GM19372 (cell line): Measurements from ENCODE around the gene IDE.
"Not testable (repeated sequence)": the region's sequence is repeated elsewhere in the genome, so short reads cannot be mapped to it uniquely, and the experiment has no call there.

Experiments used
- ATAC-seq: cut with Tn5 transposase; IDR thresholded peaks from one replicate; pipeline ENCODE4 v1.9.1; 2021; ENCODE audit warnings: mild to moderate bottlenecking, low read depth, moderate library complexity; ENCODE audit not compliant: unreplicated experiment

Gene IDE

DNA sequence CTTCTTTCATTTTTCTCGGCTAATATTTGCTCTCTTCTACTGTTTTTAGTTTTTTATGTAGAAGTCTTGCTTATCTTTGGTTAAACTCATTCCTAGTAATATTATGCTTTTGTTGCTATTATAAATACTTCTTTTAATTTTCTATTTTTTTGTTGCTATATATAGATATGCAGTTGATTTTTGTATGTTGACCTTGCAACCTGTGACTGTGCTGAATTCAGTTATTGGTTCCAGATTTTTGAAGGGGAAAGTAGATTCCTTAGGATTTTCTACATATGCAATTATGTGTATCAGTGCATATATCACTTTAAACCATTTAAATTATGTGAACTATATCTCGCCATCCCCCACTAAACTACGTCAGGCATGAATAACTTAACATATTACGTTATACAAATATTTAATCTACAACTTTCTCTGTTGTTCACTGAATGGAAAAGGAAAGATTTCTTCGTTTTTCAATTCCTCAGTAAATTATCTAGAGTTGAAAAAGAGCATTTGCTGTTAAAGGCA is 71.5 kb downstream of the IDE start:
- no peak for ATAC-seq

DNA sequence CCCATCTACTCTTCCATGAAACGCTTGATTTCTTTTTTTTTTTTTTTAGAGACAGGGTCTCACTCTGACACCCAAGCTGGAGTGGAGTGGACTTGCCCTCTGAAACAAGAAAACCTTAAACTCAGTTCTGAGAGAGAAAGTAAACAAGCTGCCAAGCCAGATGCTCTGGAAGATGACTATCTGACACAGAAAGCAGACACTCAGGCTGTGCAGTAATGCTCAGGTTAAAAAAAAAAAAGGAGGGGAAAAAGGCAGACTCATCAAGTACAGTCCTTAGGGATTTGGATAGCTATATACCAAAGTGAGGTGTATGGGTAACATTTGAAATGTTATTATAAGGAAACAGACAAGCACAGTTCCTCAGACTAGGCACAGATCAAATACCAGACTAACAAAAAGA is 80.5 kb downstream of the IDE start:
- no peak for ATAC-seq

DNA sequence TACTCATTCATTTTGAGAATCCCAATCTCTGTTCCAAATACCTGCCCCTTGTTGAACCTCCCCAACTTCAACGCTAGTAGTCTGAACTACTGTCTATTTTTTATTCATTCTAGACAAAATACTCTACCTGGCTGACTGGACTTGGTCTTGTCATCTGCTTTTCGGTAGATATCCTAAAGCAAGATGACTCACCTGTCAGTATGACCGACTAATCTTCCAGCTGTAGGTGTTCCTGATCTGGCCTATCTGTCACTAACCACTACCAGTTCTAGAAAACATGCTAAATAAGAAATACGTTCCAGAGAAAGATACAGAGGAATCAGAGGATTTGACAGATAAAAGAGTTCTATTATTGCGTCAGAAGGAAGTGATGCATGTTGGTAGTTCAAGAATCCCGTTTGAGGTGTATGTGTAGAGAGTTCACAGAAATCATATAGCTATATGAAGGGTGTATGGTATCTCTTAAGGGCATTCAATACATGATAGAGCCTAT is 81.1 kb downstream of the IDE start:
- ATAC-seq: no peak

DNA sequence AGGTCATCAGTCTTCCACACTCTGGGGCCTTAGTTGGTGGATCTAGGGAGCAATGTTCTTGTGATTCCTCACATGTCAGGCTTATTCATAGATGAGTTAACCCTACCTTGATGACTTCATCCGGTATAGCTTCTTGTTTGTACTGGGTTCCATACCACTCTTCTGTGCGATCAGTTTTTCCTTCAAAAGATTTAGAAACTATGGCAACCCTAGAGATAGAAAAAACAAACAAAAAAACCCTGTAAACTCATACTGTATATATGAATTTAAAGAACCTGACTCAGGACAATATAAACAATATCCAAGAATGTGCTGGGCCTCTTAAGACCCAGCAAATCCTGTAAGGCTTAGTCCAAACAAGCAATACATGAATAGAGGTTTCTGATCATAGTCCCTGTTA is 83.5 kb downstream of the IDE start:
- no peak for ATAC-seq

DNA sequence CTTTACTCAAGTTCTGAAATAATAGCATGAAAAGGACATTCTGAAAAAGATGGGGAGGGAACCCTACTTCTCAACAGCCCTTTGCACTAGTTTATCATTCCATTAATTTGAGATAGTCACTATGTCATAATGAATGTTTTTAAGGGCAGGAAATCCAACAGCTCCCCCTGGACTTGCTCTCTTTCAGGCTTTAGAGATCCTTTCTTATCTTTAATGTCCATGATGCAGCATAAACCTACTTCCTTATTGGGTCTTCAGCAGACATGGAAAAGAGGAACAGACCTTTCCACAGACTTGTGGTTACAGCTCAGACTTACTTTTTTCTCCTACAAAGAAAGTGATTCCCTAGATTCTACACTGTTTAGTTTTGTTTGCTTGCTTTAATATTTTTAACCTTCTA is 87.3 kb downstream of the IDE start:
- no peak for ATAC-seq

DNA sequence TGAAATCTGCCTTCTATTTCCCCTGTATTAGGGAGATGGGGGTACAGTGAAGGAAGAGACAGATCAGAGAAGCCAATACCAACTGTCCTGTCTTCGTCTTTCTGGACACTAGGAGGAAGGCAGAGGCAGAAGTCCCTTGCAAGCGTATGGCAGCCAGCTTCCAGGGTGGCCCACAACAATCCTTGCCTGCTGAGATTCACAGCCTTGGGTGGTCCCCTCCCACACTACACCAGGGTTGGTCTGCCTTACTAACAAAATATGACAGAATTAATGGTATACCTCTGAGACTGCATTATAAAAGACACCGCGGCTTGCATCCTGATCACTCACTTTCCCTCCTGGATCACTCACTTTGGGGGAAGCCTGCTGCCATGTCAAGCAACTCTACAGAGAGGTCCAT is 90.4 kb downstream of the IDE start:
- no peak for ATAC-seq

DNA sequence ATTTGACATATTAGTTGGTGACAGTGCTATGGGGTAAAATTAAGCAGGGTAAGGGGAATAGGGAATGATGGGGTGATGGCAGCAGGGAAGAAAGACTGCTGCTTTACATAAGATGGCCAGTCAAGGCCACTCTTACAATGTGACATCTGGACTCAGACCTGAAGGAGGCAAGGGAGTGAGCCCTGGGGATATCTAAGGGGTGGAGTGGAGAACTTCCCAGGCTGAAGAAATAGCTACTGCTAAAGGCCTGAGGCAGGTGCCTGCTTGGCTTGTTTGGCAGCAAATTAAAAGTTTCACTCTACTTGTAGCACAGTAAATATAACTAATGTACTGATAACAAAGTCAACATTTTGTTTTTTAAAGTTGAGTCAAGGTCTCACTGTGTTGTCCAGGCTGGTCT is 93.5 kb downstream of the IDE start:
- no peak for ATAC-seq

DNA sequence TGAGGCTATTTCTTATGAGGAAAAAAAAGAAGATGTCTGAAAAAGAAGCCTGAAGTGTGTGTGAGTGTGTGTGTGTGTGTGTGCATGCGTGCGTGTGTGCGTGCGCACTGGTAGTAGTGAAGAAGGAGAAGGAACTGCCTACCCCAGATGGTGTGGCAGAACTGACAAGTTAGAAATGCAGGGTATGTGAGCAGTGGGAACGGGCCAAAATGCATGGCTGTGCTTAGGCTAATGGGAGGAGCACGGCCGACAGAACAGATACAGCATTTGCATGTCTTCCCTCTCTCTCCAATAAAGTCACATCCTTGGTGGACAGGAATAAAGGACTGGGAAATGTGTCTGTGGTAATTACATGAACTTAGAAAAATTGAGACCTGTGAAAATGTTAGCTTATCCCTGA is 94.3 kb downstream of the IDE start:
- no peak for ATAC-seq

DNA sequence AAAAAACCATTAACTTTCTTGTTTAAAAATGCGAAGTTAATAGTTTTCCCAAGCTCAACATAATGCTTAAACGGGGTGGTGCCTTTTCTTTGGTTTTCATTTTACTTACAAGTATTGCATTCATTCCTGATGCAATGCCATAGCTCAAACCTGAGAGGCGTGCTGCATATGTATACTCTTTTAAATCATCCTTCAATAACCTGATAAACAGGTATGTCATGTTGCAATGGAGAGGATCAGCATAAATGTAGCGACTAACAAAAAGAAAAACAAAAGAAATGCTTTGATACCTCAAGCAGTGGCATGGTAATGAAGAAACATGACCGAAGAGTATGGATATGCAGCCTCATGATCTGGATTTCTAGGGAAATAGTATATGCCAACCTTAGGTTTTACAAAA is 95.4 kb downstream of the IDE start:
- ATAC-seq: no peak

DNA sequence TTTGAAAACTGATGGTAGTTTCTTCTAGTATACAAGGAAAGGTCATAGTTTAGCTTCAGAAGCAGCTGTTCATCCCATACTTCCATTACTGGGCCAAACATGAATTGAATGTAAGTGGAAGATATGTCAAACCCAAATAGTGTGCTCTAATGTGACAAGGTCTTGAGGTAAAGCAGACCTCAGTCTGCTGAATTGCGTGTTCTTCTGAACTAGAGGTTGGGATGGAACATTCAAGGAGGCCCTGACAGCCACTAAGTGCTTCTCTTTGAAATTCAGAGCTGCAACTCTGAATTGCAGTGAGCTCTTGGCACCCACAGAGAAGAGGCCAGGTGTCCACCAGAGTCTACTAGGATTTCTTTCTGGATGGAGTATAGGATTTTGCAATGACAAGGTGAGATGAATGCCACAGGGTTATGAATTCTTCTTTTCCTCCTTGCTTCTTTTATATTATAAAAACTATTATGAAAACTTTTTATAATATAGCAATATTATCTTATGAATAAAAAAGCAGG is 98.5 kb downstream of the IDE start:
- no peak for ATAC-seq

DNA sequence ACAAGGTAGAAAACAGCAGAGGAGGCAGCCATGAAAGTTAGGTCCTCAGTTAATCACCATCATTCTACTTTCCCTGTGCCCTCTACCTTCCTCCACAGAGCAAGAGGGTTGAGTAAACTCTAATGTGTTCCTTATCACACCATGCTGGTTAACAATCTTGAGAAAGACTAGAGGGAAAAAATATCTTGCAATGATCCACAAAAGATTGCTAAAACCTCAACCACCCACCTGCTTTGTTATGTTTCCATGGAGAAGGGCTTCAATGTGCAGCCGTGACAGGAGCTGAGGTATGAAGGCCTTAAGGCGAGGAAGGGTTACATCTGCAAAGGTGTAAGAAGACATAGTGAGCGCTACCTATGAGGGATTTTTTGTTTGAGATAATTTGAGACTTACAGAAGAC is 103.9 kb downstream of the IDE start:
- no peak for ATAC-seq

DNA sequence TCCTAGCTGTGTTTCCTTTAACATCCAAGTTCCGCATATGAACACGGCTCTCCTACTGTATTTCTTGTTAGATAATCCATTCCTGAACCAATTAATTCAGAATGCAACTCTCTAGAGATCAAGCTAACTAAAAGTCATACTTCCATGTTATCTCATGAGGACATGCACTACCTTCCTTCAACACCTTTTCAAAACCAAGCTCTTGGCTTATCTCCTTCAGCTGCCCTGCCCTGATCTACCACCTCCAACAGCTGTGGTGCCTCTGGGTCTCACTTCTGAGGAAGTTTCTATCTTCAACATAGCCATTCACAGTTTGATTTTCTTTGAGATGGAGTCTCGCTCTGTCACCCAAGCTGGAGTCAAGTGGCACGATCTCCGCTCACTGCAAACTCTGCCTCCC is 109.5 kb downstream of the IDE start:
- no peak for ATAC-seq

DNA sequence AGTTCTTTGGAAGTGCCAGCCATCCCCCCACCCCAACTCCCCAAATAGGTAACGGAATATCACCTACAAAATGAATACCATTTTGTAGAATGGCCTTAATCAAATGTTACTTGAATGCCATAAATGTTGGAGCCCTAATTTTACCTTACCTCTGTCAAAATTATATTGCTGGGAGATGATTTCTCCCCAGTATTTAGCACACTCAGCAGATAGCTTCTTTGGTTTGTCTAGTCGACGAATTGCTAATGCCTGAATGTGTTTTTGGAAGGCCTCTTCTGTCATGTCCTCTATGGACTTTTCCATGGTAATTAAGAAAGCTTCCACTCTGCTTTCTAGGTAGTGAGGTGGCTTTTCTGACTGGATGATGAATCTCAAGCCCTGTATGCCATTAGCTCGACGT is 110.3 kb downstream of the IDE start:
- no peak for ATAC-seq

DNA sequence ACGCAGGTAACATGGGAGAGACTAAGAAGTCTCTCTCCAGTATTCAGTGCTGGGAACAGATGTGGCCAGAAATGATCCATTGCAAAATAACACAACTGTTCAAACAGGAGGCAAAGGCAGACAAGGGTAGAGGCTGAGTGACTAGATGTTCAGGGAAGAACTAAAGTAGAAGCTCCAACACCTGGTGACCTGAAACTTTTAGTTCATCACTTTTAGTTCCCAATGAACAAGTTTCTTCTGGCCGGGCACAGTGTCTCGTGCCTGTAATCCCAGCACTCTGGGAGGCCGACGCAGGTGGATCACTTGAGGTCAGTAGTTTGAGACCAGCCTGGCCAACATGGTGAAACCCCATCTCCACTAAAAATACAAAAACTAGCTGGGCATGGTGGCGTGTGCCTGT is 118.9 kb downstream of the IDE start:
- ATAC-seq: not testable (repeated sequence)

DNA sequence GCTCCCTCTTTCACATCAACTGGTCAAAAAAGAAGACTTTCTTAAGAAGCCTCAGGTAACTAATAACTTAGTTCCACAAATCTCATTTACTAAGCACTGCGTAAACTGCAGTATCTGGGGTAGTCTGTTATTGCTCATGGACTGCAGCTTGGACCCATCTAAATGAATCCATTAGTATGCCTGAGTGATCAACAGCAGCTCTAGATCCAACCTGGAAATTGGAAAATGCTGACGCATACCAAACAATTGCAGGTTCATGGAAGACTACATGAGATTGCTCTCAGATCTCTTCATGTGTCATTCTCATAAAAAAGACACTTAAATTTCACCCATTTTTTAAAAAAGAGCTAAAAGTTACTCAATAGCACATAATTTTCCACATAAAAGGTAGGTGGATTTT is 121.6 kb downstream of the IDE start:
- ATAC-seq: no peak

DNA sequence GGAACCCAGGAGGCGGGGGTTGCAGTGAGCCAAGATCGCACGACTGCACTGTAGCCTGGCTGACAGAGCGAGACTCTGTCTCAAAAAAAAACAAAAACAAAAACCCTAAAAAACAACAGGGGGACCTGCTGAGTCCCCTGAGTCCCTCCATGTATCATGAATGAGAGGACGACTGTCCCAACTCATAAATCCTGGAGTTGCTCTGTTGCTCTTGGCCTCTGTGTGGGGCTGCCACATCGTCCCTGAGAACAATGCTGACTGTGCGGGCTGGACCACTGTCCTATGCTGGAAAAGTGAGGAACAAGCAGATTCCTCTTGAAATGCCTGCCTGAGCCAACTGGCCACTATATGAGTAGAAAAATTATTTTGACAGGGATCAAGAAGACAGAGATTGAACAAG is 122.5 kb downstream of the IDE start:
- ATAC-seq: no peak

DNA sequence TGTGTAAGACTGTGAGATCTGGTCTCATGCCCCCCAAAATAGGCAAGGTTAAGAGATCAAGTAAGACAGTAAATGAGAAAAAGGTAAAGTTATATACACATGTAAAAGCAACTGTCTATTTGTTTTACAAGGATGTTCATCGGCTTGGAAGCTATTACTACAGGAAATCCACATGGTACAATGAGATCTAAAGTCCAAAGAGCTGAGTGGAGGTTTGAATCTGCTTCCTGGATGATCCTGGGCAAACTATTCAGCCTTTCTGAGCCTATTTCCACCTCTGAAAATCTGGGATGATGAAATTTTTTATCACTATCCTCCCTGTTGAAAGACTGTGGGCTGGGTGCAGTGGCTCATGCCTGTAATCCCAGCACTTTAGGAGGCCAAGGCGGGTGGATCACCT is 123.0 kb downstream of the IDE start:
- no peak for ATAC-seq

DNA sequence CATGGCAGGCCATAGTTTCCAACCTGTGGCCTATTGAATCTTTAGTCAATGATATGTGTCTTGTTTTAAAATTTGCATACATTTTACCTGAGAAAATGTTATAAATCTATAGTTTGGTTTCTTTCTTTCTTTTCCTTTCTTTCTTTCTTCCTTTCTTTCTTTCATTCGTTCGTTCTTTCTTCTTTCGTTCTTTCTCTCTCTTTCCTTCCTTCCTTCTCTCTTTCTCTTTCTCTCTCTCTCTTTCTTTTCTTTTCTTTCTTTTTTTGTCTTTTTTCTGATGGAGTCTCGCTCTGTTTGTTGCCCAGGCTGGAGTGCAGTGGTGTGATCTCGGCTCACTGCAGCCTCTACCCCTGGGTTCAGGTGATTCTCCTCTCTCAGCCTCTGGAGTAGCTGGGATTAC is 133.3 kb downstream of the IDE start:
- ATAC-seq: no peak

DNA sequence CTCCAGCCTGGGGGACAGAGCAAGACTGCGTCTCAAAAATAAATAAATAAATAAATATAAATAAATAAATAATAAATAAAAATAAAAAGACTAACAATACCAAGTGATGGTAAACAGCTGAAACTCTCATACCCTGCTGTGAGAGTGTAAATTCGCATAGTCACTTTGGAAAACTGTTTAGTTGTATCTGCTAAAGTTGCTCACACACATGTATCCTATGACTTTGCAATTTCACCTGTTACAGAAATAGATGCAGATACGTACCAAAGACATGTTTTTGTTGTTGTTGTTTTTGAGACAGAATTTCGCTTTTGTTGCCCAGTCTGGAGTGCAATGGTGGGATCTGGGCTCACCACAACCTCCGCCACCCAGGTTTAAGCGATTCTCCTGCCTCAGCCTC is 135.7 kb downstream of the IDE start:
- ATAC-seq: no peak

DNA sequence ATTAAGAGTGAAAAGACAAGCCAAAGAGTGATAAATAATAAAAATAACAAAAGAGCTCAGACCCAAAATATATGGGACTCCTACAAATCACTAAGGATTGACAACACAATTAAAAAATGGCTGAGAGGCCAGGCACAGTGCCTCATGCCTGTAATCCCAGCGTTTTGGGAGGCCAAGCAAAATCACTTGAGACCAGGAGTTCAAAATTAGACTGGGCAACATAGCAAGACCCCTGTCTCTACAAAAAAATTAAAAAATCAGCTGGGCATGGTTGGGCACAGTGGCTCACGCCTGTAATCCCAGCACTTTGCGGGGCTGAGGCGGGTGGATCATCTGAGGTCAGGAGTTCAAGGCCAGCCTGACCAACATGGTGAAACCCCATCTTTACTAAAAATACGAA is 137.3 kb downstream of the IDE start:
- no peak for ATAC-seq

DNA sequence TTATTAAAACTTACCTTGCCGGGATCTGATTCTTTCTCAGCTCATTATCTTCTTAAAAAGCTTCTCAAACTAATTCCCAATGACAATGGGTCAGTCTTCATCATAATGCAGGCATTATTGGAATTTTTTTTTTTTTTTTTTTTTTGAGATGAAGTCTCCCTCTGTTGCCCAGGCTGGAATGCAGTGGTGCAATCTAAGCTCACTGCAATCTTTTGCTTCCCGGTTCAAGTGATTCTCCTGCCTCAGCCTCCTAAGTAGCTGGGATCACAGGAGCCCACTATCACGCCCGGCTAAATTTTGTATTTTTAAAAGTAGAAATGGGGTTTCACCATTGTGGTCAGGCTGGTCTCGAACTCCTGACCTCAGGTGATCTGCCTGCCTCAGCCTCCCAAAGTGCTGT is 137.8 kb downstream of the IDE start:
- not testable (repeated sequence) for ATAC-seq

DNA sequence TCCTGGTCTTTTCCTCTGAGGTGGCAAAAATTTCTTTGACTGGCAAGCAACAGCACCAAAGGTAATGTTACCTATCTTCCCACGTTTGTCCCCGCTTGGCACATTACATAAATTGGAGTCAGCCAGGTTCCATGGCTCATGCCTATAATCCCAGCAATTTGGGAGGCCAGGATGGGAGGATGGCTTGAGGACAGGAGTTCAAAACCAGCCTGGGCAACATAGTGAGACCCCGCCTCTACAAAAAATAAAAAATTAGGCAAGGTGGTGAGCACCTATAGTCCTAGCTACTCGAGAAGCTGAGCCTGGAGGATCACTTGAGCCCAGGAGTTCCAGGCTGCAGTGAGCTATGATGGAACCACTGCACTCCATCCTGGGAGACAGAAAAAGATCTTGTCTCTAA is 139.5 kb downstream of the IDE start:
- ATAC-seq: no peak

DNA sequence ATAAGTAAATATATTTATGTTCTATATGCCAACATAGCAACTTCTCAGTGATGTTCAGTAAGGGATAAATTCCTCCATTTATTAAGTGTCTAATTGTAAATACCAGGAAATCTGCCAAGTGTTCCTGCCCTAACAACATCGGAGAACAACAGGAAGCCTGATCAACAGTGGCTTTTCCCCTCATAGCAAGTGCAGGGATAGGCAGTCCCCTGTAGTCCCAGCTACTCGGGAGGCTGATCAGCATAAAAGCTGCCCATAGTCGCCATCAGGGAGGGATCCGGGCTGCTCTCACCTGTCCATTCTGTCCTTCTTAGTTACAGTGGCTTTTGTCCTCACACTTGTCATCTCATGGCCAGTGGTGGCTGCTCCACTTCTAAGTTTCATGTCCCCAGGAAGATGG is 141.3 kb downstream of the IDE start:
- ATAC-seq: no peak
